B cell (primary cell): ENCODE measurements around the gene MRRF. TPM values are rescaled to one million over a fixed set of nuclear protein-coding genes. Genes with fewer than 3 reads are reported as not detected.

Experiments
- ATAC-seq: fragments of 200-7000 bp; cut with Tn5 transposase; one replicate; pipeline ENCODE4 v1.10.0; 2021; ENCODE audit warnings: low read depth, mild to moderate bottlenecking, moderate number of reproducible peaks, moderate library complexity
- CTCF ChIA-PET: fragments of 350-600 bp; sonication (Branson Sonifier 250); formaldehyde crosslinking; loops from one replicate; lab custom pipeline; 2021; ENCODE audit warnings: antibody characterized with exemption, inconsistent platforms; lab: Charles Lee
- POLR2A ChIA-PET: fragments of 350-600 bp; sonication (Branson Sonifier 250); formaldehyde crosslinking; loops from one replicate; lab custom pipeline; 2021; ENCODE audit warnings: antibody characterized with exemption; lab: Charles Lee
- DNase-seq: peaks from one replicate; pipeline ENCODE4 v3.0.0; 2013
- H2AFZ ChIP-seq: 2 replicates; pipeline ENCODE4 v1.6.1; 2012; ENCODE audit warnings: mild to moderate bottlenecking, low read depth, low read length; ENCODE audit not compliant: insufficient read depth, poor library complexity, severe bottlenecking
- H3K27ac ChIP-seq, 2 donors: 1 replicate in 1 of 2; 2 replicates in 1 of 2; pipeline ENCODE4 v1.5.1; 2012 to 2013; ENCODE audit warnings: low read length in 2 of 2, mild to moderate bottlenecking in 2 of 2, moderate library complexity in 1 of 2
- H3K27me3 ChIP-seq, 4 experiments: fragments of 200-600 bp in 1 of 4; sonication (generic) in 1 of 4; replicated peaks in 1 of 4; 1 replicate in 2 of 4; 2 replicates in 2 of 4; pipeline versions ENCODE4 v1.6.1 to v1.7.0; 2013 to 2016; ENCODE audit warnings: low read length in 3 of 4, mild to moderate bottlenecking in 2 of 4, mixed read lengths in 1 of 4, moderate library complexity in 1 of 4; ENCODE audit not compliant: insufficient read depth in 4 of 4, control insufficient read depth in 3 of 4; ENCODE audit errors: control extremely low read depth in 1 of 4
- H3K36me3 ChIP-seq, 2 experiments: replicated peaks in 1 of 2; 1 replicate in 1 of 2; 2 replicates in 1 of 2; pipeline versions ENCODE4 v1.6.1 to v1.7.1; 2013; ENCODE audit warnings: low read length in 1 of 2; ENCODE audit not compliant: insufficient read depth in 2 of 2, control insufficient read depth in 1 of 2; ENCODE audit errors: control extremely low read depth in 1 of 2, extremely low read depth in 1 of 2
- H3K4me1 ChIP-seq, 2 donors: fragments of 200-600 bp in 1 of 2; sonication (generic) in 1 of 2; 1 replicate in 1 of 2; 2 replicates in 1 of 2; pipeline versions ENCODE4 v1.5.1 to v1.6.1; 2013 to 2017; ENCODE audit warnings: low read length in 2 of 2; ENCODE audit not compliant: control insufficient read depth in 2 of 2, insufficient read depth in 2 of 2
- H3K4me2 ChIP-seq: replicated peaks from 2 replicates; pipeline ENCODE3; 2012; ENCODE audit warnings: mild to moderate bottlenecking, low read depth, low read length; ENCODE audit not compliant: poor library complexity, severe bottlenecking
- H3K4me3 ChIP-seq, 5 experiments: fragments of 200-600 bp in 1 of 5; sonication (generic) in 1 of 5; 1 replicate in 3 of 5; 2 replicates in 2 of 5; pipeline versions ENCODE4 v1.5.1 to v1.7.0; 2011 to 2016; ENCODE audit warnings: low read length in 4 of 5, mild to moderate bottlenecking in 4 of 5, low read depth in 2 of 5, control low read depth in 1 of 5, moderate library complexity in 1 of 5; ENCODE audit not compliant: insufficient read depth in 1 of 5; ENCODE audit errors: control extremely low read depth in 1 of 5, extremely low read depth in 1 of 5
- H3K79me2 ChIP-seq: fragments of 200-600 bp; sonication (generic); one replicate; pipeline ENCODE4 v1.6.0; 2016; ENCODE audit warnings: low read length; ENCODE audit not compliant: control insufficient read depth, insufficient read depth
- H3K9ac ChIP-seq: fragments of 200-600 bp; sonication (generic); 2 replicates; pipeline ENCODE4 v1.6.1; 2017; ENCODE audit warnings: mild to moderate bottlenecking, low read length, moderate library complexity
- H3K9me3 ChIP-seq, 3 donors: one replicate each; pipeline versions ENCODE4 v1.6.1 to v1.7.1; 2013; ENCODE audit warnings: low read length in 2 of 3; ENCODE audit not compliant: control insufficient read depth in 2 of 3, insufficient read depth in 1 of 3; ENCODE audit errors: control extremely low read depth in 1 of 3
- H4K20me1 ChIP-seq: 2 replicates; pipeline ENCODE4 v1.6.0; 2012; ENCODE audit warnings: mild to moderate bottlenecking, low read length; ENCODE audit not compliant: insufficient read depth, control insufficient read depth, poor library complexity, severe bottlenecking
- H3K27ac Mint-ChIP-seq: one replicate; pipeline ENCODE4 v1.8.0; 2021; ENCODE audit warnings: mixed read lengths
- H3K27me3 Mint-ChIP-seq: one replicate; pipeline ENCODE4 v1.8.0; 2021; ENCODE audit warnings: mixed read lengths
- H3K4me1 Mint-ChIP-seq: one replicate; pipeline ENCODE4 v1.8.0; 2021; ENCODE audit warnings: mixed read lengths
- H3K4me3 Mint-ChIP-seq: one replicate; pipeline ENCODE4 v1.8.0; 2021; ENCODE audit warnings: mixed read lengths
- H3K9me3 Mint-ChIP-seq: one replicate; pipeline ENCODE4 v1.8.0; 2022; ENCODE audit warnings: mixed read lengths; ENCODE audit not compliant: insufficient read depth
- EZH2 ChIP-seq: IDR thresholded peaks from 2 replicates; pipeline ENCODE4 v1.6.1; 2012; ENCODE audit warnings: borderline replicate concordance, low read depth, mild to moderate bottlenecking, moderate library complexity, low read length; ENCODE audit not compliant: insufficient read depth, poor library complexity, severe bottlenecking
- WGBS: methylation state at CpG from one replicate; pipeline ENCODE4 v1.1.5; 2013; ENCODE audit warnings: missing lambda C conversion rate; ENCODE audit not compliant: insufficient coverage; 5-methylcytosine and 5-hydroxymethylcytosine counted together
- intact Hi-C: fragments of 100-400 bp; cut with micrococcal nuclease; formaldehyde crosslinking; loops from one replicate; pipeline ENCODE4 v1.10.0; 2022
- polyA plus RNA-seq: library from polyadenylated mRNA; depleted of rRNA; stranded (reverse); fragments of >200 nt; gene quantifications from 2 replicates; pipeline ENCODE4 v1.2.3, GENCODE V29; 2012
- total RNA-seq, 2 donors: library from RNA; stranded (reverse); fragments of 120-200 nt in 1 of 2; gene quantifications; 1 replicate in 1 of 2; 2 replicates in 1 of 2; pipeline versions ENCODE4 v1.2.3 to v1.2.4, GENCODE V29; 2013 to 2022
- TF ChIP-seq, protein P1 (sequence below): fragments of 200-600 bp; IDR thresholded peaks from one replicate; pipeline ENCODE4 v1.8.0; 2022; ENCODE audit warnings: antibody characterized with exemption, mild to moderate bottlenecking

Gene MRRF
- total and polyA plus RNA-seq, 2 donors (not counting 1 experiment from before 2014, with no cell fraction given): 38.6 to 44.9 TPM

DNA sequence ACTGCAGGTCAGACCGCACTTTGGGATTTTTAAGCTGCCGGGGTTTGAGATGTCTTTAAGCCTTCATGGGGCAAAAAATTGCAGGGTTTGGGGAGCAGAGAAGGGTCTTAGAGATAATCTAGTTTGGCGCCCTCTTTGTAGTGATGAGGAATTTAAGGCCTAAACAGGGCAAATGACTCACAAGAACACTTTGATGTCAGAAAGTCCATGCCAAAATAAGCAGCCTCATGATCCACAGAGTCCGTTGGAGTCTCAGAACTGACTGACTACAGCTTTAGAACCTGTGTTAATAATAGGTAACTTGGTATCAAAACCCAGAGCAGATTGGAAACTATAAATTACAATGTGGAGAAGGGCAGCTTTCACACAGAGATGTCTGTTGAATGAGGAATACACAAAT, 70.2 kb downstream of the MRRF start:
- H3K4me2 ChIP-seq: no peak overlapping the region
- no peak overlapping the region for H3K4me3 Mint-ChIP-seq
- ChIA-PET POLR2A (no interaction called here), CTCF (interaction anchor here (1.0 kb wide), 1 partner anchor 16 kb away, joined by 6 read pairs; no protein-coding TSS in a partner anchor)
- H3K27ac ChIP-seq: no peak overlapping the region
- no peaks in the 10 kb centered on the region for H3K79me2 ChIP-seq
- DNase-seq (no peak), ATAC-seq (no peak)
- H3K27me3 Mint-ChIP-seq: peaks cover 13% of the 10 kb centered on the region
- H3K27ac Mint-ChIP-seq: no peak overlapping the region
- no peak for TF ChIP-seq EZH2
- TF ChIP-seq, protein P1, sequence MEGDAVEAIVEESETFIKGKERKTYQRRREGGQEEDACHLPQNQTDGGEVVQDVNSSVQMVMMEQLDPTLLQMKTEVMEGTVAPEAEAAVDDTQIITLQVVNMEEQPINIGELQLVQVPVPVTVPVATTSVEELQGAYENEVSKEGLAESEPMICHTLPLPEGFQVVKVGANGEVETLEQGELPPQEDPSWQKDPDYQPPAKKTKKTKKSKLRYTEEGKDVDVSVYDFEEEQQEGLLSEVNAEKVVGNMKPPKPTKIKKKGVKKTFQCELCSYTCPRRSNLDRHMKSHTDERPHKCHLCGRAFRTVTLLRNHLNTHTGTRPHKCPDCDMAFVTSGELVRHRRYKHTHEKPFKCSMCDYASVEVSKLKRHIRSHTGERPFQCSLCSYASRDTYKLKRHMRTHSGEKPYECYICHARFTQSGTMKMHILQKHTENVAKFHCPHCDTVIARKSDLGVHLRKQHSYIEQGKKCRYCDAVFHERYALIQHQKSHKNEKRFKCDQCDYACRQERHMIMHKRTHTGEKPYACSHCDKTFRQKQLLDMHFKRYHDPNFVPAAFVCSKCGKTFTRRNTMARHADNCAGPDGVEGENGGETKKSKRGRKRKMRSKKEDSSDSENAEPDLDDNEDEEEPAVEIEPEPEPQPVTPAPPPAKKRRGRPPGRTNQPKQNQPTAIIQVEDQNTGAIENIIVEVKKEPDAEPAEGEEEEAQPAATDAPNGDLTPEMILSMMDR: no peak
- H2AFZ ChIP-seq: no peak overlapping the region
- no peaks in the 10 kb centered on the region for H3K9me3 ChIP-seq
- WGBS: 96% methylated on average over 3 of the region's 4 CpGs
- H3K36me3 ChIP-seq: no peaks in the 10 kb centered on the region
- peaks cover 0 to 13% (median 0%) of the 10 kb centered on the region in 4 experiments for H3K27me3 ChIP-seq
- intact Hi-C loops: no loop called here
- H3K9ac ChIP-seq: no peak overlapping the region
- H3K9me3 Mint-ChIP-seq: no peaks in the 10 kb centered on the region
- no peak overlapping the region for H3K4me3 ChIP-seq
- no peaks in the 10 kb centered on the region for H4K20me1 ChIP-seq
- peaks cover 0 to 10% of the 10 kb centered on the region in 2 donors for H3K4me1 ChIP-seq
- peaks cover 7% of the 10 kb centered on the region for H3K4me1 Mint-ChIP-seq

DNA sequence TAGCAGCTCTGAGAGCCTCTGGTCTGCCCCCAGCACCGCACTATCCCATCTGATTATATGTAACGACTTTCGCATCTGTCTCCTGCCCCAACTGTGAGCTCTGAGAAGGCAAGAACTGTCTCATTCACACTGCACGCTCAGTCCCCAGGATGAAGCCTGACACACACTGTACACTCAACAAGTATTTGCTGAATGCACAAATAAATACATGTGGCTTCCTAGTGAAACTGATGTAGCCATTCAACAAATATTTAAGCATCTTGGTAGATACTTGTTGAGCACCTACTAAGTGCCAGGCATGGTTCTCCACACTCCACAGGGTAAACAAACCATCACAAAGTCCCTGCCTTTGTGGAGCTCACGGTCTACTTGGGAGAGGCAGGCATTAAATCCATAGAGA, 71.5 kb downstream of the MRRF start:
- Histone ChIP-seq H3K4me2 (no peak overlapping the region), H3K27me3 (peaks cover 0 to 13% (median 0%) of the 10 kb centered on the region in 4 experiments), H3K4me3 (no peak overlapping the region), H3K4me1 (peaks cover 0 to 10% of the 10 kb centered on the region in 2 donors), H3K79me2 (no peaks in the 10 kb centered on the region), H3K9me3 (no peaks in the 10 kb centered on the region), H4K20me1 (no peaks in the 10 kb centered on the region), H3K27ac (no peak overlapping the region), H3K36me3 (no peaks in the 10 kb centered on the region), H3K9ac (no peak overlapping the region), H2AFZ (no peak overlapping the region)
- H3K27me3 Mint-ChIP-seq: peaks cover 19% of the 10 kb centered on the region
- H3K4me1 Mint-ChIP-seq: peaks cover 7% of the 10 kb centered on the region
- H3K9me3 Mint-ChIP-seq: no peaks in the 10 kb centered on the region
- ChIA-PET CTCF (interaction anchor here (1.6 kb wide), 1 partner anchor 211 kb away, joined by 4 read pairs; no protein-coding TSS in a partner anchor), POLR2A (interaction anchor here (0.5 kb wide), 1 partner anchor 219 kb away, joined by 10 read pairs; no protein-coding TSS in a partner anchor)
- WGBS: 96% methylated on average over 5 of the region's 5 CpGs
- intact Hi-C loops: no loop called here
- H3K4me3 Mint-ChIP-seq: no peak overlapping the region
- DNase-seq (no peak), ATAC-seq (no peak)
- no peak for TF ChIP-seq EZH2
- TF ChIP-seq, protein P1: no peak
- no peak overlapping the region for H3K27ac Mint-ChIP-seq
